ENCODE measurements around the gene TCEAL5.

DNA sequence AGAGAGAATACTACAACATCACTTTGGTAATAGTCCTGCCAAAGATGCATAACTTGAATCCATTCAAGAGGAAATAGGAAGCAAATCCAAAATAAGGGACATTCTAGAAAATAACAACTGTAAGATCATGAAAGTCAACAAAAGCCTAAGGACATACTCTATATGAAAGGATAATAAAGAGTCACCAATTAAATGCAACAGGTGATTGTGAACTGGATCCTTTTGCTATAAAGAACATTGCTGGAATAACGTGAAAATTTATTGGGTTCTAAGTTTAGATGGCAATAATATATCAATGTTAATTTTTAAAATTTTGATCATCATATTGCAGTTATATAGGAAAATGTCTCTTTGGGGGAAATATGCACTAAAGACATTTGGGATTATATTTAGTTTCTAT, 41.7 kb downstream of the TCEAL5 start:
- TF ChIP-seq, protein P1, sequence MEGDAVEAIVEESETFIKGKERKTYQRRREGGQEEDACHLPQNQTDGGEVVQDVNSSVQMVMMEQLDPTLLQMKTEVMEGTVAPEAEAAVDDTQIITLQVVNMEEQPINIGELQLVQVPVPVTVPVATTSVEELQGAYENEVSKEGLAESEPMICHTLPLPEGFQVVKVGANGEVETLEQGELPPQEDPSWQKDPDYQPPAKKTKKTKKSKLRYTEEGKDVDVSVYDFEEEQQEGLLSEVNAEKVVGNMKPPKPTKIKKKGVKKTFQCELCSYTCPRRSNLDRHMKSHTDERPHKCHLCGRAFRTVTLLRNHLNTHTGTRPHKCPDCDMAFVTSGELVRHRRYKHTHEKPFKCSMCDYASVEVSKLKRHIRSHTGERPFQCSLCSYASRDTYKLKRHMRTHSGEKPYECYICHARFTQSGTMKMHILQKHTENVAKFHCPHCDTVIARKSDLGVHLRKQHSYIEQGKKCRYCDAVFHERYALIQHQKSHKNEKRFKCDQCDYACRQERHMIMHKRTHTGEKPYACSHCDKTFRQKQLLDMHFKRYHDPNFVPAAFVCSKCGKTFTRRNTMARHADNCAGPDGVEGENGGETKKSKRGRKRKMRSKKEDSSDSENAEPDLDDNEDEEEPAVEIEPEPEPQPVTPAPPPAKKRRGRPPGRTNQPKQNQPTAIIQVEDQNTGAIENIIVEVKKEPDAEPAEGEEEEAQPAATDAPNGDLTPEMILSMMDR (conservative IDR thresholded peaks at IDR 0.05 in 1 of 2, IDR thresholded peaks at IDR 0.05 in 1 of 2; ENCODE audit: extremely low read depth in 1 of 2, insufficient read depth in 1 of 2, low read depth in 1 of 2, low read length in 2 of 2): no peak
- TF ChIP-seq EZH2 (IDR thresholded peaks at IDR 0.05; ENCODE audit: borderline replicate concordance, low read length): no peak
